ENCODE measurements around the gene PELI2. TPM values are rescaled to one million over a fixed set of nuclear protein-coding genes. Genes with fewer than 3 reads are reported as not detected.

Gene PELI2
- total and polyA plus RNA-seq, 2 of the 4 experiments (the other 2 are of a cell fraction), result 6.0 to 36.7 TPM

GRCh38 chr14:56133547-56133946 is 15.3 kb downstream of the PELI2 start:
- Histone ChIP-seq H3K18ac (ENCODE audit: low read depth, low read length) (no peak overlapping the region), H3K4me2 (ENCODE audit: low read depth, low read length) (0 out of 2 replicates have a peak overlapping the region, but pooled peaks have one; percentile 18), H2BK120ac (ENCODE audit: low read depth, low read length) (no peak overlapping the region), H3K9ac (ENCODE audit: low read depth, low read length) (no peak overlapping the region), H3K9me1 (ENCODE audit: insufficient read depth, low read length) (peaks cover 19% of the 10 kb centered on the region), H3K23ac (ENCODE audit: low read depth, low read length) (peak overlapping the region; percentile 43; the same call in 1 of the 2 replicates), H2AK5ac (ENCODE audit: low read depth, low read length) (no peak overlapping the region), H2BK5ac (ENCODE audit: low read depth, low read length, poor library complexity, severe bottlenecking) (no peak overlapping the region), H3K56ac (ENCODE audit: extremely low read depth, insufficient read depth, low read length) (no peak overlapping the region), H4K5ac (ENCODE audit: low read depth, low read length) (0 out of 2 replicates have a peak overlapping the region, but pooled peaks have one; percentile 26), H2BK15ac (ENCODE audit: low read depth, low read length) (no peak overlapping the region), H3K27ac (ENCODE audit: insufficient read depth, low read length) (no peak overlapping the region), H4K8ac (ENCODE audit: low read depth in 2 of 2, low read length in 2 of 2) (no peak overlapping the region), H3K4me3 (ENCODE audit: insufficient read depth, low read depth, low read length) (no peak overlapping the region), H3K14ac (replicated peaks; ENCODE audit: low read depth, low read length) (peak overlapping the region; percentile 68; the same call in 1 of the 2 replicates), H4K20me1 (ENCODE audit: insufficient read depth, low read length) (peaks cover 65% of the 10 kb centered on the region), H2AK9ac (replicated peaks; ENCODE audit: low read depth, low read length, poor library complexity) (no peak overlapping the region), H3K79me1 (ENCODE audit: low read depth in 1 of 2, low read length in 2 of 2) (peaks cover 33 to 70% of the 10 kb centered on the region in 2 experiments), H3K4ac (ENCODE audit: low read depth, low read length) (no peak overlapping the region; the same call in 1 of the 2 replicates), H2BK20ac (ENCODE audit: low read depth, low read length) (no peak overlapping the region), H4K91ac (ENCODE audit: insufficient read depth, low read depth, low read length) (no peak overlapping the region), H3K36me3 (ENCODE audit: control insufficient read depth, insufficient read depth, low read length) (no peaks in the 10 kb centered on the region), H3K4me1 (ENCODE audit: control insufficient read depth, insufficient read depth, low read length) (peaks cover 15% of the 10 kb centered on the region), H2AFZ (replicated peaks; ENCODE audit: low read length, poor library complexity) (no peak overlapping the region), H3K9me3 (ENCODE audit: control insufficient read depth, insufficient read depth, low read length) (no peaks in the 10 kb centered on the region), H3K27me3 (ENCODE audit: control insufficient read depth, insufficient read depth, low read length) (no peaks in the 10 kb centered on the region)
- POLR2A ChIA-PET (ENCODE audit: unreplicated experiment), result no interaction called here
- intact Hi-C loops (cut with micrococcal nuclease), result no loop called here
- CTCF ChIA-PET, result interaction anchor here (1.0 kb wide), 2 partner anchors 9 to 16 kb away, joined by 3 read pairs; partner anchors contain the start of gene PELI2
- ATAC-seq (ENCODE audit: low read depth) (no peak), DNase-seq (no peak)
- dilution Hi-C loops (cut with HindIII; ENCODE audit: low sequenced_read_pairs, unreplicated experiment), result no loop called here
- BruUV-seq (replicated peaks), result no TSS peak
- 0% methylated on average over 1 of the region's 4 CpGs; no CpG with 5 or more reads in 1 of the 2 experiments for WGBS, 2 experiments (ENCODE audit: extremely low coverage in 2 of 2, insufficient read length in 1 of 2)
- TF ChIP-seq USF2 (IDR thresholded peaks at IDR 0.05; ENCODE audit: low read depth, low read length) (no peak), FOS (IDR thresholded peaks at IDR 0.05; ENCODE audit: low read depth, low read length) (no peak)
- in situ Hi-C loops (cut with MboI; ENCODE audit: low sequenced_read_pairs), result no loop called here
